Activated T-helper 2 cell treated with anti-CD3 and anti-CD28 coated beads, Interferon-gamma antibody, Interleukin-2, Interleukin-4, amounts not matched to agents 10 μg/mL and 5 μg/mL and 100 μg/mL, durations not matched to agents 14 hours and 24 hours and 36 hours (primary cell): ENCODE data around the gene ADGRV1. TPM values are rescaled to one million over a fixed set of nuclear protein-coding genes. Genes with fewer than 3 reads are reported as not detected.
A peak's percentile ranks its signal among the peaks of the same experiment; 100 is the strongest.

Source experiments
- DNase-seq: peaks from one replicate; pipeline ENCODE4 v3.0.0; 2021; ENCODE audit warnings: low spot score
- H3K27ac Mint-ChIP-seq: one replicate; pipeline ENCODE4 v1.8.0; 2021; ENCODE audit warnings: mixed read lengths
- H3K27me3 Mint-ChIP-seq: one replicate; pipeline ENCODE4 v1.8.0; 2021; ENCODE audit warnings: low read depth, mixed read lengths
- H3K36me3 Mint-ChIP-seq: one replicate; pipeline ENCODE4 v1.8.0; 2021; ENCODE audit warnings: low read depth, mixed read lengths
- H3K4me1 Mint-ChIP-seq: one replicate; pipeline ENCODE4 v1.8.0; 2021; ENCODE audit warnings: low read depth, mixed read lengths
- H3K4me3 Mint-ChIP-seq: one replicate; pipeline ENCODE4 v1.8.0; 2021; ENCODE audit warnings: low read depth, mild to moderate bottlenecking, moderate library complexity, mixed read lengths
- H3K9me3 Mint-ChIP-seq: one replicate; pipeline ENCODE4 v1.8.0; 2021; ENCODE audit warnings: mixed read lengths
- intact Hi-C: fragments of 100-400 bp; cut with micrococcal nuclease; formaldehyde crosslinking; loops from one replicate; pipeline ENCODE4 v1.15.1; 2023
- total RNA-seq: library from RNA; stranded (reverse); gene quantifications from 2 replicates; pipeline ENCODE4 v1.2.3, GENCODE V29; 2022

Gene ADGRV1
- total RNA-seq, 1 donor from 2014 or later = 12.4 TPM

- intact Hi-C loops = no loop called here
- H3K27me3 Mint-ChIP-seq = peaks cover 2% of the 10 kb centered on the region
- no peak overlapping the region for H3K4me3 Mint-ChIP-seq
- no peaks in the 10 kb centered on the region for H3K36me3 Mint-ChIP-seq
- H3K4me1 Mint-ChIP-seq = peaks cover 7% of the 10 kb centered on the region
- H3K27ac Mint-ChIP-seq = no peak overlapping the region
- peaks cover 6% of the 10 kb centered on the region for H3K9me3 Mint-ChIP-seq
- no peak for DNase-seq
Measured at GRCh38 chr5:91150636-91151035, 592.0 kb downstream of the ADGRV1 start.

DNA sequence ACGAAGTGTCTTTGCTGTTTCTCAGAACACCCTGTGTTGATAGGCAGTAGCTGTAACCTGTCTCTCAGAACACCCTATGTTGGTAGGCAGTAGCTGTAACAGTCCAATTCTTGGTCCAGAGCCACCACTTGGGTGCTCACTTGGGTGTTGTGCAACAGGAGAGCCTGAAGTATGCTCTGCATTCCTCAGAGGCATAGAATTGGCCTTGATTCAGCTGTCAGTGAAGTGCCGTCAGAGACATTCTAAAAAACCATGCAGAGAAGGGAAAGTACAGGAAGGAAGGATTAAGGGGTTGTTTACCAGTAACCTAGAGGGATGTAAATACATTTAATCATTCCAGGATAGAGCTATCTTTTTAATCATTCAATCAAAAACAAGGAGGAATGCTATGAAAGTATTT is 593.4 kb downstream of the ADGRV1 start:
- intact Hi-C loops = no loop called here
- Mint-ChIP-seq H3K36me3 (no peaks in the 10 kb centered on the region), H3K27ac (no peak overlapping the region)

GRCh38 chr5:91154338-91154737 is 595.7 kb downstream of the ADGRV1 start:
- intact Hi-C loops = no loop called here
- Mint-ChIP-seq H3K27ac (no peak overlapping the region), H3K4me1 (peaks cover 19% of the 10 kb centered on the region)

More for the DNA sequence above, 593.4 kb downstream of the ADGRV1 start:
- H3K9me3 Mint-ChIP-seq = peaks cover 6% of the 10 kb centered on the region
- H3K27me3 Mint-ChIP-seq = no peaks in the 10 kb centered on the region
- DNase-seq = no peak
- no peak overlapping the region for H3K4me3 Mint-ChIP-seq
- H3K4me1 Mint-ChIP-seq = peaks cover 10% of the 10 kb centered on the region

DNA sequence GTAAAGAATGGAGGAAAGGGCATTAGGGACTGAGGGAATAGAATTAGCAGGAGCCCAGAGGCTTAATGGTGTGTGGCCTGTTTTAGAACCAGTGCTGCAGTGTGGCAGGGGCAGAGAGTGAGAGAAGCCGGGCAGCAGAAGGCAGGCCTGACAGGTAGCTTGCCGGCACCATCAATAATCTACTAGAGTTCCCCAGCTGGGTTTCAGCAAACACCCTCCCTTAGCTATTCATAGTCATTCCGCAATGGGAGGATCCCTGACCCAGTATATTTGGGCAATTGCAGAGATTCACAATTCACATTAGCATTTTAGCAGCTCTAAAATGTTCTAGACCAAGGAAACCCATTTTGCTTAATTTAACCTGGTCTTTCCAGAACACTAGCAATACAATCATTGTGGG is 596.7 kb downstream of the ADGRV1 start:
- no peaks in the 10 kb centered on the region for H3K27me3 Mint-ChIP-seq
- no peaks in the 10 kb centered on the region for H3K36me3 Mint-ChIP-seq
- intact Hi-C loops = no loop called here
- peaks cover 16% of the 10 kb centered on the region for H3K4me1 Mint-ChIP-seq
- H3K27ac Mint-ChIP-seq = no peak overlapping the region
- no peaks in the 10 kb centered on the region for H3K9me3 Mint-ChIP-seq
- DNase-seq = no peak
- H3K4me3 Mint-ChIP-seq = no peak overlapping the region

More at GRCh38 chr5:91154338-91154737, 595.7 kb downstream of the ADGRV1 start:
- Mint-ChIP-seq H3K9me3 (no peaks in the 10 kb centered on the region), H3K36me3 (no peaks in the 10 kb centered on the region), H3K4me3 (no peak overlapping the region), H3K27me3 (no peaks in the 10 kb centered on the region)
- DNase-seq = no peak

DNA sequence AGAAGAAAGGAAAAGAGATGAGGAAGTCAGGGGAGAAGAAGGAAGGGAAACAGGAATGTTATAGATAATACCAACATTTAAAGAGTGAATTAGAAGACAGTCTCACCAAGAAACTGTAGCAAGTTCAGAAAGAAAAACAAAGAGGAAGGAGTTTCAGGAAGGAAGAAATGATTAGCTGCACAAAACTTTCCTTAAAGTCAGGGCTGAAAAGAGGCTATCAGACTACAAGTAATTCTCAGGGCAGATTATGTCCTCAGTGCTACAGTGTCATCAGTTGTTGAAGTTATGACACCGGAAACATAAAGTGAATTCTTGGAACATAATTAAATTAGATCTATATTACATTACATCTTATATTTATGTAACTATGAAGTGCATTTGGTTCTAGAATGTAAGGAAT is 597.6 kb downstream of the ADGRV1 start:
- Mint-ChIP-seq H3K4me1 (peaks cover 12% of the 10 kb centered on the region), H3K27me3 (no peaks in the 10 kb centered on the region), H3K4me3 (no peak overlapping the region), H3K36me3 (no peaks in the 10 kb centered on the region), H3K9me3 (no peaks in the 10 kb centered on the region), H3K27ac (no peak overlapping the region)
- DNase-seq = no peak
- intact Hi-C loops = no loop called here

- Mint-ChIP-seq H3K9me3 (no peaks in the 10 kb centered on the region), H3K4me3 (no peak overlapping the region)
Measured at GRCh38 chr5:91158011-91158410, 599.4 kb downstream of the ADGRV1 start.

DNA sequence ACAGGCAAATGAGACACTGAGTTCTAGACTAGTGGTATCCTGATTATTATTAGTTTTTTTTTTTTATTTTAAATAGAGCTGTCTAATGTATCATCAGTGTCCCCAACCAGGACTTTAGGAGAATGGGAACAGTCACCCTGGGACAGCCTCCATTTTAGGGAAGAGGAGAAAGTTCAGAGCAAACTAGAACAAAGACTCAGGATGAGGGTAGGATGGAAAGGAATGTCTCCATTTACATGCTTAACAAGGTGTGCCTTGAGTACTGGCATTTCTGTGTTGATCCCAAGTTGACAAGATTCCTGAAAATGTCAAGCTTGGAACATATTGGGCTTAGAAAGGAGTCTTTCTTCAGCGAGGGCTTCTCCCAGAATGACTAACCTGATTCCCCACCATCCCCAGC is 601.0 kb downstream of the ADGRV1 start:
- no peak overlapping the region for H3K27ac Mint-ChIP-seq
- peaks cover 32% of the 10 kb centered on the region for H3K4me1 Mint-ChIP-seq
- H3K27me3 Mint-ChIP-seq = no peaks in the 10 kb centered on the region
- DNase-seq = no peak
- H3K4me3 Mint-ChIP-seq = no peak overlapping the region
- H3K9me3 Mint-ChIP-seq = no peaks in the 10 kb centered on the region
- intact Hi-C loops = loop anchor here (5.0 kb wide), 2 partner anchors 57 to 168 kb away; no protein-coding TSS in a partner anchor
- no peaks in the 10 kb centered on the region for H3K36me3 Mint-ChIP-seq

More at GRCh38 chr5:91158011-91158410, 599.4 kb downstream of the ADGRV1 start:
- H3K27ac Mint-ChIP-seq = no peak overlapping the region
- no peak for DNase-seq
- peaks cover 28% of the 10 kb centered on the region for H3K4me1 Mint-ChIP-seq
- intact Hi-C loops = no loop called here
- H3K36me3 Mint-ChIP-seq = no peaks in the 10 kb centered on the region
- no peaks in the 10 kb centered on the region for H3K27me3 Mint-ChIP-seq

- DNase-seq = no peak
Measured at GRCh38 chr5:91160714-91161285, 602.2 kb downstream of the ADGRV1 start.

DNA sequence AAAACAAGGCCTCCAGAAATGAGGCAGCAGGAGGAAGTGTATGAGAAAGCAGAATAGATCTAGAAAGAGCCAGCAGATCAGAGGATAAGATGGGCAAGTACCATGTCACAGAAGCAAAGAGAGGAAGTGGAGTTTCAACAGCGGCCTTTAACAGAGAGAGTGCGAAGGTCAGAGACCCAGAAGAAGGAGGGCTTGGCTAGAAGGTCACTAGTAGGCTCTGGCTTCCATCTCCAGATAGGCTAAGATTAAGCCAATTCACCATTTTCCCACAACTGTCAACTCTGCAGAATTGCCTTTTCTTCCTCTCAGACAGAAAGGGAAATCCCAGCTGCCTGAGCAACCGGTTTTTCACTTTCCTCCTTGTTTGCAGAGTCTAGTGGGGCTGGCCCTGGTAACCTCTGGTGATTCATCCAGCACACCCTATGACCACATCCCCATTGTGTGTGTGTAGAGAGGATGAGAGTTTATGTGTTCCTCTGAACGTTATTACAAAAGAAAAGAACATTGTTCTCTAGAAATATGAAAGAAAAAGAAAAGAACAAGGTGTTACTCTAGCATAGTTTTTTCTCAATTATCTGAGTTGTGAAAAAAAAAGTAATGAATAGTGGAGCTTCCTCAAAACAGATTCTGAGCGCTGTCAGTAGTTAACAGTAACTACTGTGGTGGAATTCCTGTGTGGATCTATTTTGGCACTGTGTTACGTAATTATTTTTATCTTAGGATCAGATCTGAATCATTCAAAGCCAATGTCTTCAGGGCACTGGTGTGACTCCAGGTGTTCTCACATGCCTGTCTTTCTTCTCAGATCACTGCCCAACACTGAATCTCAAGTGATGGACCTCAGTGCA is 604.2 kb downstream of the ADGRV1 start:
- Mint-ChIP-seq H3K27ac (peak overlapping the region; percentile 77), H3K27me3 (no peaks in the 10 kb centered on the region), H3K9me3 (no peaks in the 10 kb centered on the region), H3K4me3 (peak overlapping the region; percentile 27), H3K4me1 (peaks cover 39% of the 10 kb centered on the region), H3K36me3 (no peaks in the 10 kb centered on the region)
- intact Hi-C loops = loop anchor here (1.0 to 5.0 kb wide), 12 partner anchors 8 to 290 kb away; no protein-coding TSS in a partner anchor
- peak; percentile 64 for DNase-seq

More at GRCh38 chr5:91160714-91161285, 602.2 kb downstream of the ADGRV1 start:
- Mint-ChIP-seq H3K9me3 (no peaks in the 10 kb centered on the region), H3K27ac (no peak overlapping the region), H3K4me1 (peaks cover 32% of the 10 kb centered on the region), H3K27me3 (no peaks in the 10 kb centered on the region), H3K36me3 (no peaks in the 10 kb centered on the region), H3K4me3 (no peak overlapping the region)
- intact Hi-C loops = loop anchor here (5.0 kb wide), 2 partner anchors 58 to 167 kb away; no protein-coding TSS in a partner anchor

DNA sequence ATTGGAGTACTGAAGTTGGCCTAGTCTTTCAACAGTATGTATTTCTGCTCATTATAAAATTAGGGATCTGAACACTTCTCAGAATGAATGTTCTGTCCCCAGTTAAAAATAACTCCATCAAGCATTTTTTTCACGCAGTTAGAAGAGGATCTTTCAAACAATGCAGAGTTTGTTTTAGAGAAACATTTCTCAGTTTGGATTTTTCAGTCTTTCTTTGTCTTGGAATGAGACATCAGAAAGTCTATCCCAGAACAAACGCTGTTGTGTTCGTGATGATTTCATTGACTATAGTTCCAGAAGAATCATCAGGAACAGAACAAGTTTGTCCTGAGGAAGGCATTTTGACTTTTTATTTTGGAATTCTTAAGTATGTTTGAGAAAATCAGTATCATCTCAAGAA is 605.8 kb downstream of the ADGRV1 start:
- H3K4me3 Mint-ChIP-seq = no peak overlapping the region
- intact Hi-C loops = loop anchor here (5.0 kb wide), 2 partner anchors 62 to 163 kb away; no protein-coding TSS in a partner anchor
- H3K9me3 Mint-ChIP-seq = no peaks in the 10 kb centered on the region

DNA sequence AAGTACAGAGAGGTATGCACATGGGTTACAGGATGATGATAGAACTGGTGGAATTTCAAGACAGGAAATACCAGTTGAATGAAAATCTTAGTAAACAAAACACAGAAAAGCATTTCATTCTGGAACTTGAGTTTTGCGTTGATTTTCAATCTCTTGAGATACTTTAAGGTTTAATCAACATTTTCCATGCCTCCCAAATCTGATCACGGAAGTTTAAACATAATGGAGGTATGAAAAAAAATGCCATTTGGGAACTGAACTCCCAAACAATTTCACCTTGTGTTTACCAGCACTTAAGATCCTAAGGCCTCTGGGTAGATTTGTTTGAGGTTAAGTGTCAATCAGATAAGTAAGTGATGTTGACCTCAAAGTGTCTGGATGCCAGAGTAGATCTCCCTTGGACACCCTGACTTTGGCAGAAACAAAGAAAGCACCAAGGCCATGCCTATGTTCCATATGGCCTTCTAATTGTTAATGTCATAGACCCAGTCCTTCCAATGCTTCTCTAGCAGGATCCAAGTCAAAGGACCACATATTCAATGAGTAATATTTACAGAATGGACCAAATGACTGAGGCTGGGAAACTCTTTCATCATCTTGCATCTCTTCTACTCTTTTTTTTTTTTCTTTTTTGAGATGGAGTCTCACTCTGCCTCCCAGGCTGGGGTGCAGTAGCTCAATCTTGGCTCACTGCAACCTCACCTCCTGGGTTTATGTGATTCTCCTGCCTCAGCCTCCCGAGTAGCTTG is 607.6 kb downstream of the ADGRV1 start:
- no peaks in the 10 kb centered on the region for H3K36me3 Mint-ChIP-seq
- H3K27me3 Mint-ChIP-seq = no peaks in the 10 kb centered on the region
- intact Hi-C loops = no loop called here
- no peak overlapping the region for H3K27ac Mint-ChIP-seq
- no peak overlapping the region for H3K4me3 Mint-ChIP-seq
- H3K4me1 Mint-ChIP-seq = peaks cover 54% of the 10 kb centered on the region
- no peak for DNase-seq
- no peaks in the 10 kb centered on the region for H3K9me3 Mint-ChIP-seq

More for the DNA sequence above, 605.8 kb downstream of the ADGRV1 start:
- H3K27me3 Mint-ChIP-seq = no peaks in the 10 kb centered on the region
- no peaks in the 10 kb centered on the region for H3K36me3 Mint-ChIP-seq
- H3K4me1 Mint-ChIP-seq = peaks cover 40% of the 10 kb centered on the region
- DNase-seq = no peak
- H3K27ac Mint-ChIP-seq = no peak overlapping the region

GRCh38 chr5:91168859-91169258 is 610.3 kb downstream of the ADGRV1 start:
- Mint-ChIP-seq H3K36me3 (no peaks in the 10 kb centered on the region), H3K4me3 (no peak overlapping the region), H3K27me3 (no peaks in the 10 kb centered on the region), H3K27ac (no peak overlapping the region), H3K9me3 (no peaks in the 10 kb centered on the region), H3K4me1 (peaks cover 34% of the 10 kb centered on the region)
- intact Hi-C loops = no loop called here
- no peak for DNase-seq
